ENCODE data around the gene SASH1. TPM values are rescaled to one million over a fixed set of nuclear protein-coding genes. Genes with fewer than 3 reads are reported as not detected.
"Not testable (repeated sequence)": the region's sequence is repeated elsewhere in the genome, so short reads cannot be mapped to it uniquely, and the experiment has no call there.

The SASH1 gene
- total and polyA plus RNA-seq, 2 donors (not counting 1 experiment from before 2014, with no cell fraction given): 38.6 to 44.6 TPM

GRCh38 chr6:148379966-148380713 is 37.5 kb downstream of the SASH1 start:
- no peak overlapping the region for H3K4me3 ChIP-seq (replicated peaks in 1 of 4; ENCODE audit: control extremely low read depth in 1 of 4, insufficient read depth in 1 of 4, low read depth in 3 of 4, low read length in 4 of 4)
- H3K36me3 ChIP-seq (ENCODE audit: control insufficient read depth, insufficient read depth, low read length): no peaks in the 10 kb centered on the region
- no peak overlapping the region for H3K27ac ChIP-seq (ENCODE audit: insufficient read depth, low read length)
- H3K4me2 ChIP-seq (ENCODE audit: extremely low read depth, insufficient read depth, low read length): no peak overlapping the region
- H4K20me1 ChIP-seq (ENCODE audit: control insufficient read depth, extremely low read depth, insufficient read depth, low read length): no peaks in the 10 kb centered on the region
- no peak overlapping the region for H2AFZ ChIP-seq (ENCODE audit: low read length)
- no peaks in the 10 kb centered on the region for H3K79me2 ChIP-seq (ENCODE audit: control insufficient read depth, insufficient read depth, low read length)
- H3K9me3 ChIP-seq (ENCODE audit: control insufficient read depth, insufficient read depth, low read depth, low read length): no peaks in the 10 kb centered on the region
- H3K9ac ChIP-seq (ENCODE audit: insufficient read depth, low read length): no peak overlapping the region
- no peaks in the 10 kb centered on the region for H3K4me1 ChIP-seq (ENCODE audit: control insufficient read depth, extremely low read depth, insufficient read depth, low read length)
- DNase-seq (ENCODE audit: low read depth in 2 of 2): peak in 1 of 2 donors; percentile 75
- no peaks in the 10 kb centered on the region for H3K27me3 ChIP-seq (ENCODE audit: control insufficient read depth, insufficient read depth, low read length)
- no peak for TF ChIP-seq EZH2 (IDR thresholded peaks at IDR 0.05; ENCODE audit: low read length, missing control alignments)
- TF ChIP-seq, protein P1, sequence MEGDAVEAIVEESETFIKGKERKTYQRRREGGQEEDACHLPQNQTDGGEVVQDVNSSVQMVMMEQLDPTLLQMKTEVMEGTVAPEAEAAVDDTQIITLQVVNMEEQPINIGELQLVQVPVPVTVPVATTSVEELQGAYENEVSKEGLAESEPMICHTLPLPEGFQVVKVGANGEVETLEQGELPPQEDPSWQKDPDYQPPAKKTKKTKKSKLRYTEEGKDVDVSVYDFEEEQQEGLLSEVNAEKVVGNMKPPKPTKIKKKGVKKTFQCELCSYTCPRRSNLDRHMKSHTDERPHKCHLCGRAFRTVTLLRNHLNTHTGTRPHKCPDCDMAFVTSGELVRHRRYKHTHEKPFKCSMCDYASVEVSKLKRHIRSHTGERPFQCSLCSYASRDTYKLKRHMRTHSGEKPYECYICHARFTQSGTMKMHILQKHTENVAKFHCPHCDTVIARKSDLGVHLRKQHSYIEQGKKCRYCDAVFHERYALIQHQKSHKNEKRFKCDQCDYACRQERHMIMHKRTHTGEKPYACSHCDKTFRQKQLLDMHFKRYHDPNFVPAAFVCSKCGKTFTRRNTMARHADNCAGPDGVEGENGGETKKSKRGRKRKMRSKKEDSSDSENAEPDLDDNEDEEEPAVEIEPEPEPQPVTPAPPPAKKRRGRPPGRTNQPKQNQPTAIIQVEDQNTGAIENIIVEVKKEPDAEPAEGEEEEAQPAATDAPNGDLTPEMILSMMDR (conservative IDR thresholded peaks at IDR 0.05 in 1 of 2, IDR thresholded peaks at IDR 0.05 in 1 of 2; ENCODE audit: low read depth in 1 of 2, low read length in 2 of 2): no peak

GRCh38 chr6:148382051-148382450 is 39.4 kb downstream of the SASH1 start:
- H2AFZ ChIP-seq (ENCODE audit: low read length); H3K79me2 ChIP-seq (ENCODE audit: control insufficient read depth, insufficient read depth, low read length); H3K27ac ChIP-seq (ENCODE audit: insufficient read depth, low read length); H4K20me1 ChIP-seq (ENCODE audit: control insufficient read depth, extremely low read depth, insufficient read depth, low read length); H3K36me3 ChIP-seq (ENCODE audit: control insufficient read depth, insufficient read depth, low read length); H3K4me1 ChIP-seq (ENCODE audit: control insufficient read depth, extremely low read depth, insufficient read depth, low read length); H3K27me3 ChIP-seq (ENCODE audit: control insufficient read depth, insufficient read depth, low read length); DNase-seq (ENCODE audit: low read depth in 2 of 2); H3K9ac ChIP-seq (ENCODE audit: insufficient read depth, low read length); H3K4me3 ChIP-seq (replicated peaks in 1 of 4; ENCODE audit: control extremely low read depth in 1 of 4, insufficient read depth in 1 of 4, low read depth in 3 of 4, low read length in 4 of 4); H3K9me3 ChIP-seq (ENCODE audit: control insufficient read depth, insufficient read depth, low read depth, low read length); H3K4me2 ChIP-seq (ENCODE audit: extremely low read depth, insufficient read depth, low read length): not testable (repeated sequence)

DNA sequence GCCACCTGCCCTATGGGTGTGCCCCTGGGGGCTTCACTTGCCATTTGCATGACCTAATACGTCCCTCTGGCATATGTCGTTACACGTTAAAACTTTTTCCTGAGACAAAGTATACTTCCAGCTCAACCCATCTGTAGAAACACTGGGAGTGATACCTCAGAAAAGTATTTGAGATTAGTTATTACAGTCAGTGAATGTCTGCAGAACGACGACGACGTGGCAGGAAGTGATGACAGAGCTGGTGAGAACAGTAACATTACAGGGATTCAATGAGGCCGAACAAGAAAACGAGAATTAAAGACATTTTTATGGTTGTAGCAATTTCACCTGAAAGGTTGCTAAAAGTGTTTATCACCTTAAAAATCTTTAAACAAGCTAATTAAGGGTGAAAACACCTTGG is 40.2 kb downstream of the SASH1 start:
- Histone ChIP-seq H4K20me1 (ENCODE audit: control insufficient read depth, extremely low read depth, insufficient read depth, low read length) (no peaks in the 10 kb centered on the region), H3K9ac (ENCODE audit: insufficient read depth, low read length) (no peak overlapping the region), H3K27ac (ENCODE audit: insufficient read depth, low read length) (no peak overlapping the region), H3K9me3 (ENCODE audit: control insufficient read depth, insufficient read depth, low read depth, low read length) (no peaks in the 10 kb centered on the region), H3K27me3 (ENCODE audit: control insufficient read depth, insufficient read depth, low read length) (no peaks in the 10 kb centered on the region), H3K4me2 (ENCODE audit: extremely low read depth, insufficient read depth, low read length) (no peak overlapping the region), H3K4me1 (ENCODE audit: control insufficient read depth, extremely low read depth, insufficient read depth, low read length) (no peaks in the 10 kb centered on the region), H2AFZ (ENCODE audit: low read length) (no peak overlapping the region), H3K79me2 (ENCODE audit: control insufficient read depth, insufficient read depth, low read length) (no peaks in the 10 kb centered on the region), H3K36me3 (ENCODE audit: control insufficient read depth, insufficient read depth, low read length) (no peaks in the 10 kb centered on the region), H3K4me3 (replicated peaks in 1 of 4; ENCODE audit: control extremely low read depth in 1 of 4, insufficient read depth in 1 of 4, low read depth in 3 of 4, low read length in 4 of 4) (no peak overlapping the region)
- peak in 1 of 2 donors; percentile 28 for DNase-seq (ENCODE audit: low read depth in 2 of 2)
- no peak for TF ChIP-seq EZH2 (IDR thresholded peaks at IDR 0.05; ENCODE audit: low read length, missing control alignments)
- TF ChIP-seq, protein P1 (conservative IDR thresholded peaks at IDR 0.05 in 1 of 2, IDR thresholded peaks at IDR 0.05 in 1 of 2; ENCODE audit: low read depth in 1 of 2, low read length in 2 of 2): no peak
